HCT116 (cell line): ENCODE results near the gene HSD3B7. TPM values are rescaled to one million over a fixed set of nuclear protein-coding genes. Genes with fewer than 3 reads are reported as not detected.

ENCODE experiments used
- ATAC-seq: fragments of 200-7000 bp; cut with Tn5 transposase; 2 replicates; pipeline ENCODE4 v1.9.1; 2020; ENCODE audit warnings: mild to moderate bottlenecking, moderate library complexity
- BruUV-seq: library from RNA; stranded (reverse); fragments of 400-500 nt; replicated peaks from 2 replicates; lab custom pipeline; 2021; lab: Mats Ljungman, UMichigan
- CTCF ChIA-PET: fragments of 300-600 bp; sonication (Branson Sonifier 250); formaldehyde crosslinking; loops from one replicate; lab custom pipeline; 2021; ENCODE audit warnings: antibody characterized with exemption; lab: Charles Lee
- POLR2A ChIA-PET: fragments of 300-600, 350-600 bp; sonication (Branson Sonifier 250); formaldehyde crosslinking; loops from one replicate; lab custom pipeline; 2021; ENCODE audit warnings: antibody characterized with exemption; lab: Charles Lee
- RAD21 ChIA-PET, 2 experiments: fragments of 300-600 bp; sonication (Branson Sonifier 250); formaldehyde crosslinking; loops; one replicate each; lab custom pipeline; 2023; ENCODE audit warnings: low total read pairs in 2 of 2; ENCODE audit not compliant: uncharacterized antibody in 2 of 2, unreplicated experiment in 2 of 2, low non-redundant PET in 1 of 2; lab: Charles Lee
- DNase-seq: peaks from one replicate; pipeline ENCODE4 v3.0.0-alpha.2; 2010; ENCODE audit warnings: low read depth, low spot score
- H2AFZ ChIP-seq: fragments of 200-600 bp; shearing (Covaris generic), sonication (generic); 2 replicates; pipeline ENCODE4 v1.6.1; 2017; ENCODE audit warnings: low read depth, mixed run types, mixed read lengths, antibody characterized with exemption, low read length; ENCODE audit not compliant: poor library complexity, severe bottlenecking
- H3K27ac ChIP-seq: 2 replicates; pipeline ENCODE4 v1.5.1; 2012; ENCODE audit warnings: low read depth, low read length
- H3K27me3 ChIP-seq: fragments of 200-600 bp; sonication (generic); 2 replicates; pipeline ENCODE4 v1.6.1; 2016; ENCODE audit warnings: mixed run types, low read length, mixed read lengths; ENCODE audit not compliant: insufficient read depth
- H3K36me3 ChIP-seq, 2 experiments: fragments of 200-500 bp in 1 of 2; fragments of 200-600 bp in 1 of 2; sonication (Bioruptor generic) in 1 of 2; sonication (generic) in 1 of 2; 2 replicates each; pipeline versions ENCODE4 v1.5.1 to v1.6.1; 2014 to 2016; ENCODE audit warnings: low read length in 2 of 2, inconsistent platforms in 1 of 2, mixed read lengths in 1 of 2, mixed run types in 1 of 2; ENCODE audit not compliant: insufficient read depth in 2 of 2, control insufficient read depth in 1 of 2
- H3K4me1 ChIP-seq, 2 experiments: fragments of 200-600 bp in 1 of 2; sonication (generic) in 1 of 2; 2 replicates each; pipeline versions ENCODE4 v1.5.1 to v1.6.1; 2012 to 2017; ENCODE audit warnings: low read length in 2 of 2, inconsistent platforms in 1 of 2, mild to moderate bottlenecking in 1 of 2, mixed read lengths in 1 of 2, mixed run types in 1 of 2, moderate library complexity in 1 of 2; ENCODE audit not compliant: insufficient read depth in 2 of 2, control insufficient read depth in 1 of 2
- H3K4me2 ChIP-seq: fragments of 200-600 bp; sonication (generic); 2 replicates; pipeline ENCODE4 v1.6.1; 2017; ENCODE audit warnings: mixed run types, low read length, mixed read lengths
- H3K4me3 ChIP-seq, 2 experiments: fragments of 200-600 bp in 1 of 2; sonication (generic) in 1 of 2; replicated peaks in 1 of 2; 2 replicates each; pipeline ENCODE4 v1.5.1; 2011 to 2016; ENCODE audit warnings: low read length in 2 of 2, control low read depth in 1 of 2, low read depth in 1 of 2, mild to moderate bottlenecking in 1 of 2, mixed read lengths in 1 of 2, mixed run types in 1 of 2
- H3K79me2 ChIP-seq: fragments of 200-600 bp; sonication (generic); 2 replicates; pipeline ENCODE4 v1.6.1; 2017; ENCODE audit warnings: mild to moderate bottlenecking, mixed run types, low read length, moderate library complexity, mixed read lengths; ENCODE audit not compliant: insufficient read depth
- H3K9ac ChIP-seq: fragments of 200-600 bp; sonication (generic); 2 replicates; pipeline ENCODE4 v1.6.1; 2016; ENCODE audit warnings: low read length, mixed read lengths
- H3K9me2 ChIP-seq: fragments of 200-600 bp; sonication (generic), shearing (Covaris generic); 2 replicates; pipeline ENCODE4 v1.6.1; 2017; ENCODE audit warnings: mixed run types, mild to moderate bottlenecking, moderate library complexity; ENCODE audit not compliant: insufficient read depth
- H3K9me3 ChIP-seq, 2 experiments: fragments of 200-500 bp in 1 of 2; fragments of 200-600 bp in 1 of 2; sonication (Bioruptor generic) in 1 of 2; sonication (generic) in 1 of 2; 2 replicates each; pipeline ENCODE4 v1.6.1; 2014 to 2017; ENCODE audit warnings: low read length in 2 of 2, mixed read lengths in 2 of 2, inconsistent platforms in 1 of 2, low read depth in 1 of 2, mild to moderate bottlenecking in 1 of 2, mixed run types in 1 of 2, moderate library complexity in 1 of 2; ENCODE audit not compliant: control insufficient read depth in 1 of 2, insufficient read depth in 1 of 2
- H4K20me1 ChIP-seq: fragments of 200-600 bp; sonication (generic), shearing (Covaris generic); 2 replicates; pipeline ENCODE4 v1.6.1; 2017; ENCODE audit warnings: mixed run types, mild to moderate bottlenecking, moderate library complexity; ENCODE audit not compliant: insufficient read depth
- CBX3 ChIP-seq: IDR thresholded peaks from 2 replicates; pipeline ENCODE4 v1.6.1; 2012; ENCODE audit warnings: low read depth
- CEBPB ChIP-seq: IDR thresholded peaks from 2 replicates; pipeline ENCODE4 v1.6.1; 2012; ENCODE audit warnings: low read depth
- EGR1 ChIP-seq: IDR thresholded peaks from 2 replicates; pipeline ENCODE4 v1.6.1; 2012; ENCODE audit warnings: low read depth
- EZH2 ChIP-seq: fragments of 200-600 bp; sonication (generic); IDR thresholded peaks from 2 replicates; pipeline ENCODE4 v1.6.1; 2017; ENCODE audit warnings: antibody characterized with exemption, mixed run types
- EZH2phosphoT487 ChIP-seq: fragments of 200-600 bp; IDR thresholded peaks from 2 replicates; pipeline ENCODE4 v1.6.1; 2018; ENCODE audit warnings: antibody characterized with exemption, borderline replicate concordance
- FOSL1 ChIP-seq: IDR thresholded peaks from 2 replicates; pipeline ENCODE4 v1.6.1; 2012; ENCODE audit warnings: low read depth
- JUND ChIP-seq: IDR thresholded peaks from 2 replicates; pipeline ENCODE4 v1.6.1; 2012
- MAX ChIP-seq: IDR thresholded peaks from 2 replicates; pipeline ENCODE4 v1.6.1; 2012
- POLR2A ChIP-seq: IDR thresholded peaks from 2 replicates; pipeline ENCODE4 v1.7.0; 2011; ENCODE audit warnings: borderline replicate concordance; ENCODE audit not compliant: insufficient read depth, insufficient read length; ENCODE audit errors: extremely low read depth
- SIN3A ChIP-seq: IDR thresholded peaks from 2 replicates; pipeline ENCODE4 v1.6.1; 2012; ENCODE audit warnings: low read depth
- SP1 ChIP-seq: IDR thresholded peaks from 2 replicates; pipeline ENCODE4 v1.6.1; 2012; ENCODE audit warnings: low read depth
- SRF ChIP-seq: IDR thresholded peaks from 2 replicates; pipeline ENCODE4 v1.6.1; 2012; ENCODE audit warnings: low read depth
- TCF7L2 ChIP-seq: IDR thresholded peaks from 2 replicates; pipeline ENCODE4 v1.7.0; 2011; ENCODE audit warnings: borderline replicate concordance, inconsistent platforms; ENCODE audit not compliant: insufficient read depth, insufficient read length; ENCODE audit errors: extremely low read depth
- YY1 ChIP-seq: IDR thresholded peaks from 2 replicates; pipeline ENCODE4 v1.6.1; 2011; ENCODE audit warnings: low read length, low read depth, moderate library complexity, mild to moderate bottlenecking; ENCODE audit not compliant: insufficient replicate concordance; ENCODE audit errors: extremely low read depth
- ZFX ChIP-seq: fragments of 450-650 bp; IDR thresholded peaks from 2 replicates; pipeline ENCODE4 v1.6.1; 2017
- ZNF274 ChIP-seq: fragments of 200-500 bp; sonication (Bioruptor generic); IDR thresholded peaks from 2 replicates; pipeline ENCODE4 v1.6.1; 2014; ENCODE audit warnings: mild to moderate bottlenecking, low read depth, low read length, inconsistent platforms
- intact Hi-C: fragments of 100-400 bp; cut with micrococcal nuclease; formaldehyde crosslinking; loops from 2 replicates; pipeline ENCODE4 v1.10.0; 2022
- total RNA-seq: library from RNA; stranded (reverse); gene quantifications from one replicate; pipeline ENCODE4 v1.2.1, GENCODE V29; 2021; ENCODE audit not compliant: unreplicated experiment
- TF ChIP-seq, protein P1 (sequence below), 3 experiments: fragments of 200-600 bp in 1 of 3; sonication (generic) in 1 of 3; IDR thresholded peaks in 2 of 3; conservative IDR thresholded peaks in 1 of 3; 2 replicates each; pipeline ENCODE4 v1.5.1; 2012 to 2017; ENCODE audit warnings: low read depth in 2 of 3, low read length in 2 of 3, antibody characterized with exemption in 1 of 3, borderline replicate concordance in 1 of 3, control low read depth in 1 of 3, mild to moderate bottlenecking in 1 of 3, mixed read lengths in 1 of 3, mixed run types in 1 of 3, moderate library complexity in 1 of 3; ENCODE audit not compliant: insufficient read depth in 1 of 3
- TF ChIP-seq, protein P2 (sequence below): IDR thresholded peaks from 2 replicates; pipeline ENCODE4 v1.6.1; 2011; ENCODE audit warnings: mild to moderate bottlenecking, low read length, moderate library complexity; ENCODE audit not compliant: insufficient replicate concordance; ENCODE audit errors: extremely low read depth

HSD3B7 gene
- total RNA-seq, 1 experiment from 2014 or later: 8.6 TPM

GRCh38 chr16:30947859-30948666 is 36.9 kb upstream of the HSD3B7 start (continued):
- no peak for TF ChIP-seq SIN3A
- TF ChIP-seq, protein P1, sequence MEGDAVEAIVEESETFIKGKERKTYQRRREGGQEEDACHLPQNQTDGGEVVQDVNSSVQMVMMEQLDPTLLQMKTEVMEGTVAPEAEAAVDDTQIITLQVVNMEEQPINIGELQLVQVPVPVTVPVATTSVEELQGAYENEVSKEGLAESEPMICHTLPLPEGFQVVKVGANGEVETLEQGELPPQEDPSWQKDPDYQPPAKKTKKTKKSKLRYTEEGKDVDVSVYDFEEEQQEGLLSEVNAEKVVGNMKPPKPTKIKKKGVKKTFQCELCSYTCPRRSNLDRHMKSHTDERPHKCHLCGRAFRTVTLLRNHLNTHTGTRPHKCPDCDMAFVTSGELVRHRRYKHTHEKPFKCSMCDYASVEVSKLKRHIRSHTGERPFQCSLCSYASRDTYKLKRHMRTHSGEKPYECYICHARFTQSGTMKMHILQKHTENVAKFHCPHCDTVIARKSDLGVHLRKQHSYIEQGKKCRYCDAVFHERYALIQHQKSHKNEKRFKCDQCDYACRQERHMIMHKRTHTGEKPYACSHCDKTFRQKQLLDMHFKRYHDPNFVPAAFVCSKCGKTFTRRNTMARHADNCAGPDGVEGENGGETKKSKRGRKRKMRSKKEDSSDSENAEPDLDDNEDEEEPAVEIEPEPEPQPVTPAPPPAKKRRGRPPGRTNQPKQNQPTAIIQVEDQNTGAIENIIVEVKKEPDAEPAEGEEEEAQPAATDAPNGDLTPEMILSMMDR (IDR thresholded peaks at IDR 0.05 in 2 of 3, conservative IDR thresholded peaks at IDR 0.05 in 1 of 3; ENCODE audit: borderline replicate concordance in 1 of 3, insufficient read depth in 1 of 3, low read depth in 2 of 3, low read length in 2 of 3): no peak

- Histone ChIP-seq H3K27me3 (no peaks in the 10 kb centered on the region), H3K79me2 (peaks cover 3% of the 10 kb centered on the region; the same call in 1 of the 2 replicates), H2AFZ (no peak within 1 kb of the TSS), H3K27ac (peak within 1 kb of the TSS; percentile 96), H4K20me1 (no peaks in the 10 kb centered on the region), H3K4me2 (peak within 1 kb of the TSS; percentile 99), H3K4me1 (peaks cover 20 to 42% of the 10 kb centered on the region in 2 experiments), H3K9ac (peak within 1 kb of the TSS; percentile 82), H3K4me3 (peak within 1 kb of the TSS; percentile 65 to 77), H3K9me3 (no peaks in the 10 kb centered on the region), H3K36me3 (peaks cover 7 to 12% of the 10 kb centered on the region in 2 experiments; a peak in 3 of 4 replicates), H3K9me2 (no peaks in the 10 kb centered on the region)
- intact Hi-C loops: no loop called here
- RAD21 ChIA-PET: no interaction called here
- no TSS peak for BruUV-seq
- CTCF ChIA-PET: interaction anchor here (0.6 to 1.0 kb wide), 2 partner anchors 10 to 435 kb away, joined by 3 read pairs; no protein-coding TSS in a partner anchor
- POLR2A ChIA-PET: interaction anchor here (0.6 kb wide), 2 partner anchors 126 to 411 kb away, joined by 3 to 4 read pairs; no protein-coding TSS in a partner anchor
- ATAC-seq: peak; percentile 61
- no peak for DNase-seq
- no peak for TF ChIP-seq MAX
- TF ChIP-seq EZH2phosphoT487: no peak
- TF ChIP-seq ZFX: peak; percentile 57; the same call in 1 of the 2 replicates
- TF ChIP-seq CBX3: no peak
- peak; percentile 6 for TF ChIP-seq TCF7L2
- TF ChIP-seq POLR2A: peak; percentile 28
- no peak for TF ChIP-seq EGR1
- no peak for TF ChIP-seq YY1
- no peak for TF ChIP-seq ZNF274
- TF ChIP-seq, protein P2, sequence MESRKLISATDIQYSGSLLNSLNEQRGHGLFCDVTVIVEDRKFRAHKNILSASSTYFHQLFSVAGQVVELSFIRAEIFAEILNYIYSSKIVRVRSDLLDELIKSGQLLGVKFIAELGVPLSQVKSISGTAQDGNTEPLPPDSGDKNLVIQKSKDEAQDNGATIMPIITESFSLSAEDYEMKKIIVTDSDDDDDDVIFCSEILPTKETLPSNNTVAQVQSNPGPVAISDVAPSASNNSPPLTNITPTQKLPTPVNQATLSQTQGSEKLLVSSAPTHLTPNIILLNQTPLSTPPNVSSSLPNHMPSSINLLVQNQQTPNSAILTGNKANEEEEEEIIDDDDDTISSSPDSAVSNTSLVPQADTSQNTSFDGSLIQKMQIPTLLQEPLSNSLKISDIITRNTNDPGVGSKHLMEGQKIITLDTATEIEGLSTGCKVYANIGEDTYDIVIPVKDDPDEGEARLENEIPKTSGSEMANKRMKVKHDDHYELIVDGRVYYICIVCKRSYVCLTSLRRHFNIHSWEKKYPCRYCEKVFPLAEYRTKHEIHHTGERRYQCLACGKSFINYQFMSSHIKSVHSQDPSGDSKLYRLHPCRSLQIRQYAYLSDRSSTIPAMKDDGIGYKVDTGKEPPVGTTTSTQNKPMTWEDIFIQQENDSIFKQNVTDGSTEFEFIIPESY: no peak
- TF ChIP-seq EZH2: no peak
- no peak for TF ChIP-seq FOSL1
- no peak for TF ChIP-seq CEBPB
- no peak for TF ChIP-seq JUND
- no peak for TF ChIP-seq SP1
- TF ChIP-seq SRF: no peak
Observed at GRCh38 chr16:30948667-30949649, 36.0 kb upstream of the HSD3B7 start, which contains the start of gene ORAI3. Gene ORAI3 (plus strand): TSS chr16:30949068. CDS start chr16:30949290, 222 bp downstream.
